ENCODE measurements around the gene IMMP2L.
"Not testable (repeated sequence)": the region's sequence is repeated elsewhere in the genome, so short reads cannot be mapped to it uniquely, and the experiment has no call there.

The IMMP2L gene

GRCh38 chr7:111561904-111562732, at the start of gene IMMP2L:
Gene IMMP2L (minus strand): TSS chr7:111562492.
- DNase-seq (ENCODE audit: low read depth): peak; percentile 83
- TF ChIP-seq CTCF (IDR thresholded peaks at IDR 0.05; ENCODE audit: low read length, missing control alignments): peak; percentile 28
- H3K4me3 ChIP-seq (replicated peaks; ENCODE audit: low read depth, low read length): peak within 1 kb of the TSS; percentile 70

- not testable (repeated sequence) for H3K4me3 ChIP-seq (replicated peaks; ENCODE audit: low read depth, low read length); DNase-seq (ENCODE audit: low read depth)
Measured at GRCh38 chr7:111609483-111610254, 47.4 kb upstream of the IMMP2L start.

- no peak for DNase-seq (ENCODE audit: low read depth)
- no peak for TF ChIP-seq CTCF (IDR thresholded peaks at IDR 0.05; ENCODE audit: low read length, missing control alignments)
- H3K4me3 ChIP-seq (replicated peaks; ENCODE audit: low read depth, low read length): no peak overlapping the region
Measured at GRCh38 chr7:111607621-111608020, 45.3 kb upstream of the IMMP2L start.

GRCh38 chr7:111605246-111605645, 43.0 kb upstream of the IMMP2L start:
- H3K4me3 ChIP-seq (replicated peaks; ENCODE audit: low read depth, low read length): no peak overlapping the region
- no peak for DNase-seq (ENCODE audit: low read depth)
- no peak for TF ChIP-seq CTCF (IDR thresholded peaks at IDR 0.05; ENCODE audit: low read length, missing control alignments)

GRCh38 chr7:111600091-111600490, 37.8 kb upstream of the IMMP2L start:
- no peak for TF ChIP-seq CTCF (IDR thresholded peaks at IDR 0.05; ENCODE audit: low read length, missing control alignments)
- no peak for DNase-seq (ENCODE audit: low read depth)
- H3K4me3 ChIP-seq (replicated peaks; ENCODE audit: low read depth, low read length): no peak overlapping the region

GRCh38 chr7:111595780-111596179, 33.5 kb upstream of the IMMP2L start:
- no peak for DNase-seq (ENCODE audit: low read depth)
- no peak overlapping the region for H3K4me3 ChIP-seq (replicated peaks; ENCODE audit: low read depth, low read length)
- no peak for TF ChIP-seq CTCF (IDR thresholded peaks at IDR 0.05; ENCODE audit: low read length, missing control alignments)

GRCh38 chr7:111594602-111595001, 32.3 kb upstream of the IMMP2L start:
- DNase-seq (ENCODE audit: low read depth): no peak
- H3K4me3 ChIP-seq (replicated peaks; ENCODE audit: low read depth, low read length): no peak overlapping the region
- no peak for TF ChIP-seq CTCF (IDR thresholded peaks at IDR 0.05; ENCODE audit: low read length, missing control alignments)

All from fibroblast of pulmonary artery (primary cell).